GM12875 (cell line): Measurements from ENCODE around the gene KCNIP1.

ENCODE experiments used
- H3K4me3 ChIP-seq: one replicate; pipeline ENCODE4 v1.5.1; 2011; ENCODE audit warnings: low read depth, low read length, control low read depth
- CTCF ChIP-seq: IDR thresholded peaks from 2 replicates; pipeline ENCODE4 v1.5.1; 2011; ENCODE audit warnings: low read depth, mild to moderate bottlenecking, control low read depth, inconsistent platforms, low read length, moderate library complexity, borderline replicate concordance; ENCODE audit not compliant: insufficient read depth

The KCNIP1 gene

GRCh38 chr5:170716396-170716795 is 212.6 kb downstream of the KCNIP1 start:
- TF ChIP-seq CTCF = no peak

GRCh38 chr5:170719551-170719950 is 215.7 kb downstream of the KCNIP1 start:
- no peak overlapping the region for H3K4me3 ChIP-seq
- TF ChIP-seq CTCF = no peak

More at GRCh38 chr5:170716396-170716795, 212.6 kb downstream of the KCNIP1 start:
- H3K4me3 ChIP-seq = no peak overlapping the region

GRCh38 chr5:170720179-170720578 is 216.4 kb downstream of the KCNIP1 start:
- no peak for TF ChIP-seq CTCF
- no peak overlapping the region for H3K4me3 ChIP-seq

GRCh38 chr5:170720984-170721383 is 217.2 kb downstream of the KCNIP1 start:
- no peak for TF ChIP-seq CTCF
- no peak overlapping the region for H3K4me3 ChIP-seq

GRCh38 chr5:170721681-170722080 is 217.9 kb downstream of the KCNIP1 start:
- H3K4me3 ChIP-seq = no peak overlapping the region
- TF ChIP-seq CTCF = no peak

- no peak for TF ChIP-seq CTCF
- no peak overlapping the region for H3K4me3 ChIP-seq
Measured at GRCh38 chr5:170722316-170722715, 218.5 kb downstream of the KCNIP1 start.

GRCh38 chr5:170731052-170731451 is 227.2 kb downstream of the KCNIP1 start:
- no peak for TF ChIP-seq CTCF
- no peak overlapping the region for H3K4me3 ChIP-seq
